ENCODE results near the gene MAEA.

MAEA gene

GRCh38 chr4:1355378-1355777 lies 65.7 kb downstream of the MAEA start:
- in situ Hi-C loops (cut with HindIII; ENCODE audit: low pct_unique_long_range_greater_than_20kb, low sequenced_read_pairs), result no loop called here
- TF ChIP-seq JUND (IDR thresholded peaks at IDR 0.05; ENCODE audit: low read depth), result no peak
- no peak for DNase-seq (ENCODE audit: low read depth in 1 of 2, low spot score in 1 of 2)

DNA sequence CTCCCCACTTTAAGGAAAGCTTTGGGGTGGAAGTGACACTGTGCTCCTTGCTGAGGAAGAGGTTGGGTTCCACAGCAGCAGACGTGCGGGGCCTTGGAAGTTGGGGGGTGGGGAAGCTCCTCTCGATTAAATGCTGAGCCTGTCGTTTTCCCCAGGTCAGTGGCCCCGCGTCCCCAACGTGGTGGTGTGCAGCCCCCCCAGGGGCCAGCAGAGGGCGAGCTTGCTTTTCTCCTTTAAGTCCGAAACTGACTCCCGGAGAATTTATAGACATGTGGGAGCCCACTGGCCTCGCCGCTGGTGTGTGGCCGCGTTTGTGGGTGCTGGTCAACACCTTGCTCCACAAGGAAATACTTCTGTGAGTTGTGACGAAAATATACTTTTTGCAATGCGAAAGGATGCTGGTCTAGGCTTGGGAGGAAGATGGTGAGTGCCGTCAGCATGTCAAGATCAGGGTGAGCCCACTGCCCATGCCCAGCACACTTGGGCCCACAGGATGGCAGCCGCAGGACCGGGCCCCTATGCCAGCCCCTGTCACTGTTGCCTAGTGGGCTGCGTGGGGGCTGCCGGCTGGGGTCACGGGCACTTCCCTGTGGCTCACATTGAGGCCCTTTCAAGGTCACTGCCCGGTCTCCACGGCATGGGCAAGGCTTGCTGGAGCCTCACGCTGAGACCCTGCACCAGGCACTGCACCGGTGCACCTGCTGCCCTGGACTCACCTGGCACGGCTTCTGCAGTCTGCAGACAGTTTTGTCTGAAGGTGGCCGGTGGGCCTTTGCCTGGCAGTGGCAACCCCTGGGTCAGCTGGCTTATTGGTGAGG lies 66.7 kb downstream of the MAEA start:
- no peak for TF ChIP-seq JUND (IDR thresholded peaks at IDR 0.05; ENCODE audit: low read depth)
- peak; percentile 61 to 64 for DNase-seq (ENCODE audit: low read depth in 1 of 2, low spot score in 1 of 2)
- in situ Hi-C loops (cut with HindIII; ENCODE audit: low pct_unique_long_range_greater_than_20kb, low sequenced_read_pairs), result no loop called here

DNA sequence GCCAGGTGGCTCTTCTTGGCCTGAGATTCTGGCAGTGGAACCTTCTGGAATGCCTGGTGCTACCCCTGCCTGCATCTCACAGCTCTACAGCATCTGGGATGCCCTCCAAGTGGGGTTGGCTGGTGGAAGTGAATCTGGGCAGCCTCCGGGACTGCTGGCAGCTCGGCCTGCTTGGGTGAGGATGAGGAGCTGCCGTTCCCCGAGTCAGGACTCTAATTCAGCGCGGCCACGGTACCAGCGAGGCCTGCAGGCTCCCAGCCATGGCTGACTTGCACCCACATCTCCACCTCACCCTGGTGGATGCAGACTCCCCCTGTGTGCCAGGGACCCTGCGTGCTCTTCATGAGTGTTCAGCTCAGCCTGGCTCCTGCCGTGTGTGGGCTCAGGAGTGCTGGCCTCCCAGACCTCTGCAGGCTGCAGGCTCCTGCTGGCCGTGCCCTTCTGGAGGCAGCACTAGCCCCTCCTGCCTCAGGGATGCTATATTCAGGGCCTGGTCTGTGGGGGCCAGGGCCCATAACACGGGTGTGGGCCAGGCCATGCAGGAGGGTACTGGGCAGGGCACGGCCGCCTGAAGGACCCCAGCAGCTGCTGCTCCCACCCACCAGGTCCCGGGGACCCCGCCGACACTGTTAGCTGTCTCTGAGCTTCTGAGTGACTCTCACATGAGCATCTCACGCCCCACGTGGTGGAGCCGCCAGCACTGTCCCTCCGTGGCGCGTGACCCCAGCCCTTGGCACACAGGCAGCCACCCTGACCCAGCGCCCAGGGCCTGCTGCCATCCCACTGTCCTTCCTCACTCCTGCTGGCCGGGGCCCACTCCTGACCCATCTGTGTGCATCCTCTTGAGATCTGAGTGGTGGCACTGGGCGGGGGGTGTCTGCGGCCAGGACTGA lies 67.9 kb downstream of the MAEA start:
- no peak for TF ChIP-seq JUND (IDR thresholded peaks at IDR 0.05; ENCODE audit: low read depth)
- no peak for DNase-seq (ENCODE audit: low read depth in 1 of 2, low spot score in 1 of 2)
- in situ Hi-C loops (cut with HindIII; ENCODE audit: low pct_unique_long_range_greater_than_20kb, low sequenced_read_pairs), result no loop called here

- TF ChIP-seq JUND (IDR thresholded peaks at IDR 0.05; ENCODE audit: low read depth), result no peak
- DNase-seq (ENCODE audit: low read depth in 1 of 2, low spot score in 1 of 2), result no peak
- in situ Hi-C loops (cut with HindIII; ENCODE audit: low pct_unique_long_range_greater_than_20kb, low sequenced_read_pairs), result no loop called here
Observed at GRCh38 chr4:1358421-1359143, 68.9 kb downstream of the MAEA start.

DNA sequence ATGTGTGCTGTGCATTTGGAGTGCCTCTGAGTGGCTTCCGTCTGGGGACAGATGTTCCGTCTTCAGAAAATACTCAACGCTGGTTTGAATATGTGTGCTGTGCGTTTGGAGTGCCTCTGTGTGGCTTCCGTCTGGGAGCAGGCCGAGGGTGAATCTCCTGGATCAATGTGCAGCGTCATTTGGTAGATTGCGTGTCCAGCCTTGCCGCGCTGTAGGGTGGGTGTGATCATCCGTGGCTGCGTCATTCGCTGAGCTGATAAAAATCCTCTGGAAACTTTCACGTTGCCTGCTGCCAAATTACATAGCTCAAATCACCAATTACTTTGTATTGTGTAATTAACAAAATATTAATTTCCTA lies 69.4 kb downstream of the MAEA start:
- in situ Hi-C loops (cut with HindIII; ENCODE audit: low pct_unique_long_range_greater_than_20kb, low sequenced_read_pairs), result no loop called here
- TF ChIP-seq JUND (IDR thresholded peaks at IDR 0.05; ENCODE audit: low read depth), result no peak
- no peak for DNase-seq (ENCODE audit: low read depth in 1 of 2, low spot score in 1 of 2)

DNA sequence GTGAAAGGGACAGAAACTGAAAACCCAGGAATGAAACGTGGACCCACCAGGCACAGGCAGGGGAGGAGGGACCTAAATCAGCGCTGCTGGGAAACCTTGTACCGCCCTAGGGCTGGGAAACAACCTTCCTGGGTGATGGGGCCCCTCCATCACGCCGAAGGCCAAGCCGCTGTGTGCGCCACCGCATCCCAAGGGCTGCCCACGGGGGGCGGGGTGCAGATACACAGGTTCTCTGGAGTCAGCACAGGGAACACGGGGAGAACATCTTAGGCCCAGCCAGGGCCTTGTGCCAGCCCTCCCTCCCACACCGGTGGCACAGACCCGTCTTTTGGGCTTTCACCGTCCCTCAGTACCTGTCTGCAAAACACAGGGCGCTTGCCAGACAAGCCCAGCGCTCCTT lies 70.3 kb downstream of the MAEA start:
- DNase-seq (ENCODE audit: low read depth in 1 of 2, low spot score in 1 of 2), result no peak
- TF ChIP-seq JUND (IDR thresholded peaks at IDR 0.05; ENCODE audit: low read depth), result no peak
- in situ Hi-C loops (cut with HindIII; ENCODE audit: low pct_unique_long_range_greater_than_20kb, low sequenced_read_pairs), result no loop called here

DNA sequence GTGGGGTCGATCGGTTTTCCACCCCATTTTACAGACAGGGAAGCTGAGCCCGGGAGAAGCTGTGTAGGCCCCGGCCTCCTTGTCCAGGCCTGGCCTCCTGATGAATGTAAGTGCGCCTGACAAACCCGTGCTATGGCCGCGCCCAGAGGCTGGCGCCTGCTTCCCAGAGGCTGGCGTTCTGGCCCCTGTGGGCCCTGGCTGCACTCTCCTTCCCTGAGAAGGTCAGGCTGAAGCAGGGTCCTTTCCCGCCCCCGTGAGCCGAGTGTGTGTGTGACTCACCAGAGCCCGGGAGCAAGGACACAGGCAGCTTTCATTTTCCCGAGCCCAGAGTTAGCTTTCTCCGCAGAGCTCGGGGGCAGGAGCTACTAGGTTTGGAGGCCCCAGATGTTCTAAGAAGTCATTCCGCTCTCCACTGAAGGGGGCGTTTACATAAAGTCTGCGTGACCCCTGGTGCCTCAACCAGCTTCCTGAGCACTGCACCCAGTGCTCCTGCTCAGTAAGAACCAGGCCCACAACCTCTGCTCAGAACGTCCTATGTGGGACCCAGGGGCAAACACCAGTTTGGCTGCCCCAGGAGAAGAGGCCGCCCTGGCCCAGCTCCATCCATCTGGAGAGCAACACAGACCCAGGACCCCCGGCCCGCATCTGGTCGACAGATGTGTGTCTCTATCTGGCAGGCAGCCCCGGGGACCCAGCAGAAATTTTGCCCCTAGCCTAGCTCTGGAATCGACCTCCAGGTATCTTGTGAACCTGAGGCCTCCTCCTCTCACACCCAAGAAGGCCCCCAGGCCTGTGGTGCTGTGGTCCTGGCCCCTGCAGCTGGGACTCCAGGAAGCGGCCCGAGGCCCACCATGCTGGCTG lies 71.0 kb downstream of the MAEA start:
- no peak for DNase-seq (ENCODE audit: low read depth in 1 of 2, low spot score in 1 of 2)
- in situ Hi-C loops (cut with HindIII; ENCODE audit: low pct_unique_long_range_greater_than_20kb, low sequenced_read_pairs), result no loop called here
- no peak for TF ChIP-seq JUND (IDR thresholded peaks at IDR 0.05; ENCODE audit: low read depth)

- in situ Hi-C loops (cut with HindIII; ENCODE audit: low pct_unique_long_range_greater_than_20kb, low sequenced_read_pairs), result no loop called here
- DNase-seq (ENCODE audit: low read depth in 1 of 2, low spot score in 1 of 2), result no peak
- no peak for TF ChIP-seq JUND (IDR thresholded peaks at IDR 0.05; ENCODE audit: low read depth)
Observed at GRCh38 chr4:1361431-1361830, 71.7 kb downstream of the MAEA start.

DNA sequence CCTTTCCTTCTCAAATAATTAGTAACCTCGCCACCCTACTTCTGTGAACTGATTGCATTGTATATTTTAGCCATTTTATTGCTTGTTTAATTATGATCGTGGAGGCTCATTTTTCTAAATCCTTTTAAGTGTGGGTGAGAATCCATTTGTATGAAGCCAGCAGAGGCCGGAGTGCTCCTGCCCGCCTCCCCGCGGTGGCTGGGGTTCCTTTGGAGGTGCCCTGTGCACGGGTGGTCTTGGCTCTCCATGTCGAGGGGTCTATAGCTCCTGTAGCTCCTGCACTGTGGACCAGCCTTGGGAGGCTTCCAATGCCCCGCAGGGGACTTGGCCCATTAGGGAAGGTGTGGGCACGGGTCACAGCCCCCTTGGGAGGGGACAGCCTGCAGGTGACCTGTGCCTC lies 72.4 kb downstream of the MAEA start:
- TF ChIP-seq JUND (IDR thresholded peaks at IDR 0.05; ENCODE audit: low read depth), result no peak
- in situ Hi-C loops (cut with HindIII; ENCODE audit: low pct_unique_long_range_greater_than_20kb, low sequenced_read_pairs), result no loop called here
- no peak for DNase-seq (ENCODE audit: low read depth in 1 of 2, low spot score in 1 of 2)

DNA sequence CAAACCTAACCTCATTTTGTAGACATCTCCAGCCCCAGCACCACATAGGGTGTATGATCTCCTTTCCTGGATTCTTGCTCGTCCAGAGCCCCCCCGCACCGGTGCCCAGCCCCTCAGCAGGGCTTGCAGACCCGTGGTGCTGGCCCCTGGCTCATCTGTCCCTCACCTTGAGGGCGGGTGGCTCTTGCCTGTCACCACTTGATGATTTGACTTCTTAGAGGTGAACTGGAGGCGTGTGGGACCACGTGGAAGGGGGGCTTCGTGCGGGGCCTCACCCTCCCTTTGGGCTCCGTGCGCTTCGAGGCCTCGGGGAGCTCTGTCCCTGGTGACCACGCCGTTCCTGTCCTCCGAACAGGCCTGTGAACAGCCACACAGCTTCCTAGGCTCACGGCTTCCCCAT lies 72.8 kb downstream of the MAEA start:
- no peak for TF ChIP-seq JUND (IDR thresholded peaks at IDR 0.05; ENCODE audit: low read depth)
- in situ Hi-C loops (cut with HindIII; ENCODE audit: low pct_unique_long_range_greater_than_20kb, low sequenced_read_pairs), result no loop called here
- DNase-seq (ENCODE audit: low read depth in 1 of 2, low spot score in 1 of 2), result no peak

GRCh38 chr4:1363513-1363912 lies 73.8 kb downstream of the MAEA start:
- TF ChIP-seq JUND (IDR thresholded peaks at IDR 0.05; ENCODE audit: low read depth), result no peak
- in situ Hi-C loops (cut with HindIII; ENCODE audit: low pct_unique_long_range_greater_than_20kb, low sequenced_read_pairs), result no loop called here
- no peak for DNase-seq (ENCODE audit: low read depth in 1 of 2, low spot score in 1 of 2)

GRCh38 chr4:1364217-1364616 lies 74.5 kb downstream of the MAEA start:
- no peak for DNase-seq (ENCODE audit: low read depth in 1 of 2, low spot score in 1 of 2)
- TF ChIP-seq JUND (IDR thresholded peaks at IDR 0.05; ENCODE audit: low read depth), result no peak
- in situ Hi-C loops (cut with HindIII; ENCODE audit: low pct_unique_long_range_greater_than_20kb, low sequenced_read_pairs), result no loop called here
